Lower lobe of right lung (tissue), 2 donors: Measurements from ENCODE around the gene SH2D3A. TPM values are rescaled to one million over a fixed set of nuclear protein-coding genes. Genes with fewer than 3 reads are reported as not detected.
"Not testable (repeated sequence)": the region's sequence is repeated elsewhere in the genome, so short reads cannot be mapped to it uniquely, and the experiment has no call there.

Experiments used
- ATAC-seq, 2 donors: fragments of 200-7000 bp; cut with Tn5 transposase; one replicate each; pipeline ENCODE4 v1.9.1; 2020 to 2022; ENCODE audit warnings: mild to moderate bottlenecking in 2 of 2, moderate library complexity in 2 of 2
- DNase-seq: peaks from one replicate; pipeline ENCODE4 v3.0.0-alpha.2; 2020
- H3K27ac ChIP-seq: fragments of 200-600 bp; one replicate; pipeline ENCODE4 v1.8.0; 2022
- H3K27me3 ChIP-seq: fragments of 200-600 bp; one replicate; pipeline ENCODE4 v1.8.0; 2022; ENCODE audit warnings: low read depth
- H3K36me3 ChIP-seq: fragments of 200-600 bp; one replicate; pipeline ENCODE4 v1.8.0; 2022; ENCODE audit warnings: mild to moderate bottlenecking
- H3K4me1 ChIP-seq: fragments of 200-600 bp; one replicate; pipeline ENCODE4 v1.8.0; 2022
- H3K4me3 ChIP-seq: fragments of 200-600 bp; one replicate; pipeline ENCODE4 v1.8.0; 2022; ENCODE audit warnings: mild to moderate bottlenecking
- H3K9me3 ChIP-seq: fragments of 200-600 bp; one replicate; pipeline ENCODE4 v1.8.0; 2022
- intact Hi-C: fragments of 100-400 bp; cut with DNase I; formaldehyde crosslinking; loops from one replicate; pipeline ENCODE4 v1.11.0; 2022
- total RNA-seq: library from RNA; stranded (reverse); fragmentation: NEBNext Ultra II Directional; extraction: Animal tissue kit (Norgen Biotek cat#: 25700); gene quantifications from one replicate; pipeline ENCODE4 v1.2.1, GENCODE V29; 2021
- TF ChIP-seq, protein P1 (sequence below): fragments of 200-600 bp; IDR thresholded peaks from one replicate; pipeline ENCODE4 v1.8.0; 2022; ENCODE audit warnings: antibody characterized with exemption, mild to moderate bottlenecking
- donor health status: DM: no; HTN: yes; CAD: no; lungs with severe emphysema.

Gene SH2D3A
- total RNA-seq, 1 donor from 2014 or later: 21.2 TPM

DNA sequence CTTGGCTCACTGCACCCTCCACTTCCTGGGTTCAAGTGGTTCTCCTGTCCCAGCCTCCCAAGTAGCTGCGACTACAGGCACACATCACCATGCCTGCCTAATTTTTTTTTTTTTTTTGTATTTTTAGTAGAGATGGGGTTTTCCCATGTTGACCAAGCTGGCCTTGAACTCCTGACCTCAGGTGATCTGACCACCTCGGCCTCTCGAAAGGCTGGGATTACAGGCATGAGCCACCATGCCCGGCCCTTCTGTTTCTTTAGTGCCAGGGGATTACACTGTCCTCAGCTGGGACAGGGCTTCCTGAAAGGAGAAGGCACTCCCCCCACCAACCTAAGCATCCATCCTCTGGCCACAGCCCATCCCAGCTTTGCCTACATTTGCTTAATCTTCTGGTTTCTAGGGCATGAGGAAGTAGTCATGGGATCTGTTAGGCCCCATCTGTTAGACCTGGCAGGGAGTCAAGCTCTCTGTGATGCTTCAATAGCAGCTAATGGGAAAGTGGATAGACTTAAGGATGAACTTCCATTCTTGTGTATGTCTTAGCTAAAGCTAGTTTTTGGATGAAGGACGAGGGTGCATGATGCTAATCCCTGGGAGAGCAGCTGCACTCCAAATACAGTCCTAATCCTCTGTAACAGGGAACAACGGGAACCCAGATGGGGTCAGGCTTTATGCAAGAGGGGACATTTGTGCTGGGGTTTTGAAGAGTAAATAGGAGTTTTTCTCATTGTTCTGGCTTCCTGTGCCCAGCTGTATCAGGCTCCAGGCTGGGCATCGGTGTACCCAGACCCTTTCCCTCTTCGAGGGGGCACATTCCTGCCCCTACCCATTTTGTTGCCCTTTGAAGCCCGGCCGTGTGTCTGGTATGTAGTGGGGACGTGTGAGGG lies 7.8 kb upstream of the SH2D3A start:
- no peak for DNase-seq
- intact Hi-C loops: no loop called here
- TF ChIP-seq, protein P1, sequence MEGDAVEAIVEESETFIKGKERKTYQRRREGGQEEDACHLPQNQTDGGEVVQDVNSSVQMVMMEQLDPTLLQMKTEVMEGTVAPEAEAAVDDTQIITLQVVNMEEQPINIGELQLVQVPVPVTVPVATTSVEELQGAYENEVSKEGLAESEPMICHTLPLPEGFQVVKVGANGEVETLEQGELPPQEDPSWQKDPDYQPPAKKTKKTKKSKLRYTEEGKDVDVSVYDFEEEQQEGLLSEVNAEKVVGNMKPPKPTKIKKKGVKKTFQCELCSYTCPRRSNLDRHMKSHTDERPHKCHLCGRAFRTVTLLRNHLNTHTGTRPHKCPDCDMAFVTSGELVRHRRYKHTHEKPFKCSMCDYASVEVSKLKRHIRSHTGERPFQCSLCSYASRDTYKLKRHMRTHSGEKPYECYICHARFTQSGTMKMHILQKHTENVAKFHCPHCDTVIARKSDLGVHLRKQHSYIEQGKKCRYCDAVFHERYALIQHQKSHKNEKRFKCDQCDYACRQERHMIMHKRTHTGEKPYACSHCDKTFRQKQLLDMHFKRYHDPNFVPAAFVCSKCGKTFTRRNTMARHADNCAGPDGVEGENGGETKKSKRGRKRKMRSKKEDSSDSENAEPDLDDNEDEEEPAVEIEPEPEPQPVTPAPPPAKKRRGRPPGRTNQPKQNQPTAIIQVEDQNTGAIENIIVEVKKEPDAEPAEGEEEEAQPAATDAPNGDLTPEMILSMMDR: no peak
- Histone ChIP-seq H3K27ac (no peak overlapping the region), H3K4me1 (peaks cover 11% of the 10 kb centered on the region), H3K9me3 (no peaks in the 10 kb centered on the region), H3K4me3 (no peak overlapping the region), H3K36me3 (no peaks in the 10 kb centered on the region), H3K27me3 (no peaks in the 10 kb centered on the region)
- no peak for ATAC-seq

DNA sequence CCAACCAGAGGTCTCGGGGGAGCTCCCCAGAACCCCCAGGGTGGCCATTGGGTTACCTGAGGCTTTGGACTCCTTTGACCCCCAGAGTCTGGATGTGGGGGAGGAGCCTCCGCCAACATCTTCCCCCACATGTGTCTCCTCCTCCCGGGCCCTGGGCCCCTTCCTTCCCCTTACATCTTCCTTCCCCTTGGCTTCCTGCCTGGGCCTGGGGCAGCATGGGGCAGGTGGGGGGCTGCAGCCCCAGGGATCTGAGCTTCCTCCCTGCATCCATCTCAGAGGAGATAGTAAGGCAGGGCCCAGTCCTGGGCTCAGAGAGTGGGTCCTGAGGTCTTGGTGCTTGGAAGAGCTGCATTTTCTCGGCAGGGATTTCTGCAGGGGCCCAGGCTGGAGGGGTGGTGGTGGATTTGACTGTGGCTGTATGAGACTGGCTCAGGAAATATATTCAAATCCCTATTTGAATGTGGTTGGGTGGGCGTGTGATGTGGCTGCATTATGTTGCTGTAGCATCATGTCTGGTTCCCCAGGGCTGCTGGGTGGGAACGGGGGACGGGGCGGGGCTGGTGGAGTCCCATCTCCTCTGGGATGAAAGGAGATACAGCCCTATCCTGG lies 6.2 kb upstream of the SH2D3A start:
- peak overlapping the region; percentile 72 for H3K27ac ChIP-seq
- intact Hi-C loops: no loop called here
- ATAC-seq (peak; percentile 53 to 59), DNase-seq (peak; percentile 73)
- no peaks in the 10 kb centered on the region for H3K27me3 ChIP-seq
- no peaks in the 10 kb centered on the region for H3K9me3 ChIP-seq
- H3K36me3 ChIP-seq: no peaks in the 10 kb centered on the region
- H3K4me3 ChIP-seq: peak overlapping the region; percentile 69
- peaks cover 11% of the 10 kb centered on the region for H3K4me1 ChIP-seq
- TF ChIP-seq, protein P1: no peak

DNA sequence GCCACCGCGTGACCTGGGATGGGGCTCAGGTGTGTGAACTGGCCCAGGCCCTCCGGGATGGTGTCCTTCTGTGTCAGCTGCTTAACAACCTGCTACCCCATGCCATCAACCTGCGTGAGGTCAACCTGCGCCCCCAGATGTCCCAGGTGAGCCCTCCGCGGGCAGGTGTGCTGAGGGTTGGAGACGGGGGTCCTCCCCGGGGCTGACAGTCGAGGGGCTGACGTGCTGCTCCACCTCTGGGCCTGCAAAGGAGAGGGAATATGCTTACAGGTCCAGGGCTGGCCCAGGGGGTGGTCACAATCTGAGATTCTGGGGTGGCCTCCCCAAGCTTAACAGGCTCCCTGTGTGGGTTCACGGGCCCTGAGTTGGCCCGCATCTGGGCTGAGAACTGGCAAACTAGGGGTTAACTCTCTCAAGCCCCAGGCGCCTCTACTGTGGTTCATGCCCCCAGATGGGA lies 5.7 kb upstream of the SH2D3A start:
- peak overlapping the region; percentile 69 for H3K4me3 ChIP-seq
- ATAC-seq (no peak), DNase-seq (no peak)
- intact Hi-C loops: no loop called here
- H3K27ac ChIP-seq: peak overlapping the region; percentile 72
- H3K9me3 ChIP-seq: no peaks in the 10 kb centered on the region
- H3K36me3 ChIP-seq: no peaks in the 10 kb centered on the region
- TF ChIP-seq, protein P1: no peak
- H3K4me1 ChIP-seq: peaks cover 15% of the 10 kb centered on the region
- H3K27me3 ChIP-seq: no peaks in the 10 kb centered on the region

DNA sequence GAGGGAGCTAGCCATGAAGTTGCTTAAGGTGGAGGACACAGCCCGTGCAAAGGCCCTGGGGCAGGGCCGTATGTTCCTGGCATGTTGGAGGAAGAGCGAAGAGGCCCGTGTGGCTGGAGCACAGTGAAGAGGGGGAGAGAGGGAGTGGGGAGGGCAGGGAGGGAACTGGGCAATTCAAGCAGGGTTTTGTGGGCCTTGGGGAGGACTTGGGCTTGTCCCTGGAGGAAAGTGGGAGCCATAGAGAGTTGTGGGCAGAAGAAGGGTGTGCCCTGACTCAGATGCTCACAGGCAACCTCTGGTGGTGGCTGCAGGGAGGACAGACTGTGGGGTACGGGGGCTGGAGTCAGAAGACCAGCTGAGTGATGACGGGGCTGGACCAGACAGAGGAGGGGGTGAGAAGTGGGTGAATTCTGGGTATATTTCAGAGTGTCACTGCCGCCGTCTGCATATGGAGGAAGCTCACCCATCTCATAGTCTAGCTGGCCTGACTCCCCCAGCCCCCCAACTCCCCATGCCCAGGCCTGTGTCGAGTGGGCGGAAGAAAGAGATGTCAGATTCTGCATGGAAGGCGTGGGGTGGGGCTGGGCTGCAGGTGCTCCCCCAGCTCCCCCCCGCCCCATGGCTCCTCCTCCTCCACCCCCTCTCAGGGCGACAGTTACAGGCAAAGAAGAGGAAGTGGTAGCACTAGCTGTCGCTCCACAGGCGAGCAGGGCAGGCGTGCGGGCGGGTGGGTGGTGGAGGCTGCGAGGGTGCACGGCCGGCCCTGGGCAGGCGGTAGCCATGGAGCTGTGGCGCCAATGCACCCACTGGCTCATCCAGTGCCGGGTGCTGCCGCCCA lies 5.0 kb upstream of the SH2D3A start, which contains the start of gene VAV1:
Gene VAV1, plus strand, starts transcription at position 681 of the 838 bp plus-strand sequence. Its CDS starts 100 bp downstream, at position 781.
- peak; percentile 85 for DNase-seq
- H3K27ac ChIP-seq: peak within 1 kb of the TSS; percentile 72
- ATAC-seq: peak; percentile 63 to 79
- intact Hi-C loops: no loop called here
- no peaks in the 10 kb centered on the region for H3K9me3 ChIP-seq
- TF ChIP-seq, protein P1: no peak
- H3K4me1 ChIP-seq: peaks cover 22% of the 10 kb centered on the region
- no peaks in the 10 kb centered on the region for H3K36me3 ChIP-seq
- H3K4me3 ChIP-seq: peak within 1 kb of the TSS; percentile 69
- no peaks in the 10 kb centered on the region for H3K27me3 ChIP-seq

DNA sequence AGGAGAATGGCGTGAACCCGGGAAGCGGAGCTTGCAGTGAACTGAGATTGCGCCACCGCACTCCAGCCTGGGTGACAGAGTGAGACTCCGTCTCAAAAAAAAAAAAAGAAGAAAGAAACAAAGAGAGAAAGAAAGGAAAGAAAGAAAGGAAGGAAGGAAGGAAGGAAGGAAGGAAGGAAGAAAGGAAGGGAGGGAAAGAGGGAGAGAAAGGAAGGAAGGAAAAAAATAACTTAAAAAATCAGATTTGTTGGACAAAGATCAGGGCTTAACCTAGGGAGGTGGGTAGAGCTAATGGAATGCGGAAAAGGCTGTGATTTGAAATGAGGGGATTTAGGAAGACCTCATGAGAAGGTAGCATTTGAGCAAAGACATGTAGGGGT lies 4.4 kb upstream of the SH2D3A start:
- H3K9me3 ChIP-seq, ATAC-seq, H3K4me3 ChIP-seq, H3K27me3 ChIP-seq, intact Hi-C loops, DNase-seq, H3K36me3 ChIP-seq: not testable (repeated sequence)
- Histone ChIP-seq H3K4me1 (peaks cover 28% of the 10 kb centered on the region), H3K27ac (peak overlapping the region; percentile 72)
